Heart left ventricle (tissue), 13 donors: ENCODE results near the gene PDGFD.

Experiments used
- POLR2A ChIP-seq, 2 donors: fragments of 450-650 bp; IDR thresholded peaks; one replicate each; pipeline ENCODE4 v1.6.1; 2017; ENCODE audit warnings: antibody characterized with exemption in 2 of 2, mild to moderate bottlenecking in 2 of 2, moderate library complexity in 2 of 2
- TF ChIP-seq, protein P1 (sequence below), 12 donors: fragments of 200-600 bp; sonication (generic) in 4 of 12; IDR thresholded peaks; one replicate each; pipeline versions ENCODE4 v1.5.0 to v1.8.0; 2018 to 2022; ENCODE audit warnings: antibody characterized with exemption in 12 of 12, mild to moderate bottlenecking in 5 of 12
- donor health status: ischemic (EF 13 %, LVEDD 7.1; RV severe dilation, severe dysfunction).
- donor health status: DM: no; HTN: yes; CAD: no.
- donor health status: DM: no; HTN: no; CAD: no.
- donor health status: ischemic (EF 25% LVEDD 6.9; RV normal size, moderate dysfunction).
- donor health status: ischemic (EF 25% LVEDD 5.7; RV mildly dilated, moderate dysfunction).
- donor health status: ischemic (EF 35%, LVEDD 5.7; RV mildly dilated, moderate dysfunction).
- donor health status: nonischemic (EF 11% LVEDD 7.7; RV severe dilation, severe dysfunction).
- donor health status: DM: yes; HTN: yes; CAD: no.
- donor health status: PGD.
- donor health status: ischemic (EF 29% LVEDD 5.4; RV normal size, mild dysfunction).
- donor health status: nonischemic (EF 23%, LVEDD 6.1; RV moderate dilation, normal function).

DNA sequence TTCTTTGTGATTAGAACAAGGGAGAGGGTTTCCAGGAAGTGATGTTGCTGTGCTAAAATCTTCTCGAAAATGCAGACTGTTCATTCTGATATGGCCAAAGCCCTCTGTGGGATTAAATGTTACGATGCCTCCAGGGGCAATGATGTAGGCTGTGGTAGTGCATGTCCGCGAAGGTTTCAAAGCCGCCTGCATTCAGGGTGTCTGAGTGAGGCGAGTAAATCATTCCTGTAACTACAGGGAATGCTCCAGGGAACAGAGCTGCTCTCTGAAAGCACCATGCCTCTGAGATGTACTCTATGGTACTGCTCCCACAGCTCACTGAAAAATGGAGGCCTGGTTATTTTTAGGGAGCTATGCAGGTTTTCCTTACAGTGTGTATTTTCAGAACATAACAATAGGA, 21.2 kb downstream of the PDGFD start:
- TF ChIP-seq, protein P1, sequence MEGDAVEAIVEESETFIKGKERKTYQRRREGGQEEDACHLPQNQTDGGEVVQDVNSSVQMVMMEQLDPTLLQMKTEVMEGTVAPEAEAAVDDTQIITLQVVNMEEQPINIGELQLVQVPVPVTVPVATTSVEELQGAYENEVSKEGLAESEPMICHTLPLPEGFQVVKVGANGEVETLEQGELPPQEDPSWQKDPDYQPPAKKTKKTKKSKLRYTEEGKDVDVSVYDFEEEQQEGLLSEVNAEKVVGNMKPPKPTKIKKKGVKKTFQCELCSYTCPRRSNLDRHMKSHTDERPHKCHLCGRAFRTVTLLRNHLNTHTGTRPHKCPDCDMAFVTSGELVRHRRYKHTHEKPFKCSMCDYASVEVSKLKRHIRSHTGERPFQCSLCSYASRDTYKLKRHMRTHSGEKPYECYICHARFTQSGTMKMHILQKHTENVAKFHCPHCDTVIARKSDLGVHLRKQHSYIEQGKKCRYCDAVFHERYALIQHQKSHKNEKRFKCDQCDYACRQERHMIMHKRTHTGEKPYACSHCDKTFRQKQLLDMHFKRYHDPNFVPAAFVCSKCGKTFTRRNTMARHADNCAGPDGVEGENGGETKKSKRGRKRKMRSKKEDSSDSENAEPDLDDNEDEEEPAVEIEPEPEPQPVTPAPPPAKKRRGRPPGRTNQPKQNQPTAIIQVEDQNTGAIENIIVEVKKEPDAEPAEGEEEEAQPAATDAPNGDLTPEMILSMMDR (IDR thresholded peaks at IDR 0.05): no peak
- no peak for TF ChIP-seq POLR2A (IDR thresholded peaks at IDR 0.05)
